Muscle of arm (tissue), 12 donors: Measurements from ENCODE around the gene TGFBR1. TPM values are rescaled to one million over a fixed set of nuclear protein-coding genes. Genes with fewer than 3 reads are reported as not detected.
"Not testable (repeated sequence)": the region's sequence is repeated elsewhere in the genome, so short reads cannot be mapped to it uniquely, and the experiment has no call there.

ENCODE experiments used
- DNase-seq: peaks from one replicate; pipeline ENCODE4 v3.0.0-alpha.2; 2013
- polyA plus RNA-seq, 12 donors: library from polyadenylated mRNA; unstranded; fragments of 120-200 nt; gene quantifications; one replicate each; pipeline ENCODE4 v1.2.1, GENCODE V29; 2013; ENCODE audit not compliant: insufficient read length in 12 of 12

The TGFBR1 gene
- polyA plus RNA-seq, 12 donors = 22.1 to 34.1 (median 26.9) TPM; not detected in 1

GRCh38 chr9:99073985-99074901, 30.7 kb upstream of the TGFBR1 start:
- no peak for DNase-seq

- no peak for DNase-seq
These were observed 30.0 kb upstream of the TGFBR1 start for GRCh38 chr9:99074902-99075245.

- no peak for DNase-seq
These were observed 29.5 kb upstream of the TGFBR1 start for GRCh38 chr9:99075246-99075912.

GRCh38 chr9:99076030-99076429, 28.9 kb upstream of the TGFBR1 start:
- no peak for DNase-seq

GRCh38 chr9:99076483-99077171, 28.3 kb upstream of the TGFBR1 start:
- no peak for DNase-seq

- no peak for DNase-seq
These were observed 26.2 kb upstream of the TGFBR1 start for GRCh38 chr9:99078717-99079116.

- no peak for DNase-seq
These were observed 25.4 kb upstream of the TGFBR1 start for GRCh38 chr9:99079542-99079941.

- DNase-seq = no peak
These were observed 21.9 kb upstream of the TGFBR1 start for GRCh38 chr9:99083051-99083450.

GRCh38 chr9:99085949-99086948, 18.7 kb upstream of the TGFBR1 start:
- no peak for DNase-seq

- no peak for DNase-seq
These were observed 17.5 kb upstream of the TGFBR1 start for GRCh38 chr9:99087462-99087861.

GRCh38 chr9:99090336-99091130, 14.4 kb upstream of the TGFBR1 start:
- DNase-seq = no peak

- no peak for DNase-seq
These were observed 12.0 kb upstream of the TGFBR1 start for GRCh38 chr9:99092643-99093491.

- DNase-seq = no peak
These were observed 11.5 kb upstream of the TGFBR1 start for GRCh38 chr9:99093492-99093791.

- DNase-seq = no peak
These were observed 9.3 kb upstream of the TGFBR1 start for GRCh38 chr9:99095565-99095964.

- no peak for DNase-seq
These were observed 8.5 kb upstream of the TGFBR1 start for GRCh38 chr9:99096409-99096808.

- DNase-seq = not testable (repeated sequence)
These were observed 4.9 kb upstream of the TGFBR1 start for GRCh38 chr9:99099806-99100585.

GRCh38 chr9:99101271-99101670, 3.6 kb upstream of the TGFBR1 start:
- no peak for DNase-seq

GRCh38 chr9:99101812-99102211, 3.1 kb upstream of the TGFBR1 start:
- no peak for DNase-seq
